ENCODE measurements around the gene LIPK.
"Not testable (repeated sequence)": the region's sequence is repeated elsewhere in the genome, so short reads cannot be mapped to it uniquely, and the experiment has no call there.

The LIPK gene

GRCh38 chr10:88721392-88721791 is 15.3 kb downstream of the LIPK start:
- no peak for DNase-seq

- no peak for DNase-seq
Observed at GRCh38 chr10:88725798-88726197, 19.7 kb downstream of the LIPK start.

DNA sequence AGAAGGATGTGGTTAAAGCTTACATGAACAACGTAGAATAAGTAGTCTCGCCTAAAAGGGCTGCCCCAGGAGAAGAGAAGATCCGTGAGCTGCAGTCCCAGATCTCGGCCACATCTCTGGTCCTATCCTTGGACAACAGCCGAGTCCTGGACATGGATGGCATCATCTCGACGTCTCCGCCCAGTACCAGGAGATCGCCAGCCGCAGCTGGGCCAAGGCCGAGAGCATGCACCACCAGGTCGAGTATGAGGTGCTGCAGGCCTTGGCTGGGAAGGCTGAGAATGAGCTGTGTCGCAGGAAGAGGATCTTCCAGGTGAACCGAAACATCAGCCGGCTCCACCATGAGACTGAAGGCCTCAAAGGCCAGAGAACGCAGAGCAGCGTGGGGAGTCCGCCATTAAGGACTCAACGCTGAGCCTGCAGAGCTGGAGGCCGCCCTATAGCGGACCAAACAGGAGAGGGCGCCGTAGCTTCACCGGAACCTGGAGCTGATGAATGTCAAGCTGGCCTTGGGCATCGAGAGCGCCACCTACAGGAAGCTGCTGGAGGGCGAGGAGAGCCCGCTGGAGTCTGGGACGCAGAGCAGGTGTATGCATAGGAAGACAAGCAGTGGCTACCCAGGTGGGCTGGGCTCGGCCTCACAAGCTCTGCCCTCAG is 22.2 kb downstream of the LIPK start:
- peak; percentile 51 for DNase-seq

- DNase-seq, result no peak
Observed at GRCh38 chr10:88730864-88731263, 24.8 kb downstream of the LIPK start.

GRCh38 chr10:88731296-88731695 is 25.2 kb downstream of the LIPK start:
- DNase-seq, result no peak

DNA sequence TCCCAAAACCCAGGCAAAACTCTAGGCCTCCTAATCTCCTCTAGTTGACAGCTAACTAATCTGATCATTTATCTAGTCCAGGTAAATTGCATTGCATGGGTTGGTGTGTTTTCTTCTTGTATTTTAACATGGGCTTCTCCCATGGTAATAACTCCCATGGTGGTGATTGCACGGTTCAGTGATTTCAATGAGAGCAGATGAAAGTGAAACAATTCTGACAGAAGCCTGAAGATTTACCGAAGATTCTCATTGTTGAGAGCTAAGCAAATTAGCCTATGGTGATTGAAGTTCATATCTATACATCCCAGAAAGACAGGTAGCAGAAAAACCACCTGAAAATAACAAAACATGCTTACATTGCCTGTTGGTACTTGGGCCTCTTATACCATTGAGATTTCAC is 27.2 kb downstream of the LIPK start:
- DNase-seq, result no peak

GRCh38 chr10:88735661-88736060 is 29.6 kb downstream of the LIPK start:
- DNase-seq, result no peak

DNA sequence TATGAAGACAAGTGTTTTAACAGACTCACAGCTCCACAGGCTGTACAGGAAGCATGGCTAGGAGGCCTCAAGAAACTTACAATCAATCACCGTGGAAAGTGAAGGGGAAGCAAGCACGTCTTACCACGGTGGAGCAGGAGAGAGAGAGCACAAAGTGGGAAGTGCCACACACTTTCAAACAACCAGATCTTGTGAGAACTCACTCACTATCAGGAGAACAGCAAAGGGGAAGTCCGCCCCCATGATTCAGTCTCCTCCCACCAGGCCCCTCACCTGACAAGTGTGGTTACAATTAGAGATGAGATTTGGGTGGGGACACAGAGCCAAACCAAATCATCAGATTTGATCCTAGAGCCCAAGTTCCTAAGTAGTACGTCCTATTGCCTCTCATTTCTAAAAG is 35.9 kb downstream of the LIPK start:
- DNase-seq, result not testable (repeated sequence)

DNA sequence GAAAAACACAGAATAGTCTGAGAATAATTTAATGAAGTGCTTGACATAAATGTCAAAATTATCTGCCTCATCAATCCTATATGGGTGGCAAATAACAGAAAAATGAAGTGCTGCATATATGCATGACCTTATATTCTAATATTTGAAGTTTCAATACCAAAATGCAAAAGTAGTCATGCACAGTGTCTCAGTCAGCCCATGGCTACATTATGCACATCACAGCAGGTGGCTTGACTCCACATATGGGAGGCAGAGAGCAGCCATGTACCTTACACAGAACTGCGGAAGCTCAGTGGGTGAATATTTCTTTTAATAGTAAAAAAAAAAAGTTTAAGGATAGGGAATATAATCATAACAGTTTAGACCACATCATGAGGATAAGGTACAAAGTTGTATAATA is 36.4 kb downstream of the LIPK start:
- DNase-seq, result no peak

- DNase-seq, result no peak
Observed at GRCh38 chr10:88744002-88744401, 38.0 kb downstream of the LIPK start.

GRCh38 chr10:88745633-88746032 is 39.6 kb downstream of the LIPK start:
- no peak for DNase-seq

- DNase-seq, result no peak
Observed at GRCh38 chr10:88754287-88754686, 48.2 kb downstream of the LIPK start.

GRCh38 chr10:88755753-88756152 is 49.7 kb downstream of the LIPK start:
- peak; percentile 56 for DNase-seq

- DNase-seq, result no peak
Observed at GRCh38 chr10:88756660-88757059, 50.6 kb downstream of the LIPK start.

DNA sequence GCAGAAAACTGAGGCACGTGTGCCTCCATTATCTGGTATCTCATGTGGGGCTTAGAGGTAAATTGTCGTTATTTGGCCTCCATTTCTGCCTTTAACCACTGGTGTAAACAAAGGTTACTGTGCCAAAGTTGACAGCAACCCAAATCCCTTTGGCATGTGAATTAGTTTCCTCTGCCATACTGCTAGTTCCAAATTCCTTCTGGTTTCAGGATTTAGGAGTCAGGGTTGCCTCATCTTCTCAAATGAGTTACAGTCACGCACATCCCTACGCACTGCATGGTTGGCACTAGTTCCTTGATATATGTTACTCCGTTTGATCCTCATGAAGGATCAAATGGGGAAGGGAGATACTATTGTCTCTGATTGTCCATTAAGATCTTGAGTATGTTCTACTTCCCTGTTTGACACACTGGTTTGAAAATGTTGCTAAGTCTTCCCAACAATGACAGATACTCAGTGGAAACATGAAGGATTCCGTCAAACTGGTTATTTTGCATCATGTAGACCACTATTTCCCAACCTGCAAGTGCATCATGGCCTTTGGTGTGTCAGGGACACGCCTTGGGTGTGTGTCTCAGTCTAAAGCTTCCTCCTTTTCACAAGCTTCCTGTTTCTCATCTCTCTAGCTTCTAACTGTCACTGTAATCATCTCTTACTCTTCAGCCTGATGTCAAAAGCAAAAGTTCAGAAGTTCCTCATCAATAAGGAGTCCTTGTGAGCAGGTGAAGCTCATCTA is 53.5 kb downstream of the LIPK start, which contains the start of gene LIPN:
Gene LIPN, plus strand, starts transcription at position 655 of the 736 bp plus-strand sequence. CDS start 1,386 bp downstream, outside the sequence.
- no peak for DNase-seq

- peak; percentile 12 for DNase-seq
Observed at GRCh38 chr10:88762906-88763305, 56.9 kb downstream of the LIPK start.

GRCh38 chr10:88763441-88763840 is 57.4 kb downstream of the LIPK start:
- DNase-seq, result no peak

DNA sequence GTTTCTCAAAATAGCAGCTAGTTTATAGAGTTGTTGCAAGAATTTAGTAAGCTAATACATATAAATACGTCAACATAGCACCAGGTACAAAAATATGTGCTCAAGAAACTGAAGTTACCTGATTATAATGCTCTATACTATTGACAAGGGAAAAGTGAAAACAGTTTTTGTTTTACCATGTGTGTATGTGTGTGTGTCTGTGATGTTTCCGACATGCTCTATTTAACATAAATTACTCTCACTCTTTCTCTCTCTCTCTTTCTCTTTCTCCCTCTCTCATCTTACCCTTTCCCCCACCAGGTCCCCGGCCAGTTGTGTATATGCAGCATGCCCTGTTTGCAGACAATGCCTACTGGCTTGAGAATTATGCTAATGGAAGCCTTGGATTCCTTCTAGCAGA is 58.1 kb downstream of the LIPK start:
- DNase-seq, result no peak

- no peak for DNase-seq
Observed at GRCh38 chr10:88765816-88766215, 59.8 kb downstream of the LIPK start.

- no peak for DNase-seq
Observed at GRCh38 chr10:88769384-88769783, 63.3 kb downstream of the LIPK start.

- DNase-seq, result no peak
Observed at GRCh38 chr10:88781206-88781605, 75.2 kb downstream of the LIPK start.

DNA sequence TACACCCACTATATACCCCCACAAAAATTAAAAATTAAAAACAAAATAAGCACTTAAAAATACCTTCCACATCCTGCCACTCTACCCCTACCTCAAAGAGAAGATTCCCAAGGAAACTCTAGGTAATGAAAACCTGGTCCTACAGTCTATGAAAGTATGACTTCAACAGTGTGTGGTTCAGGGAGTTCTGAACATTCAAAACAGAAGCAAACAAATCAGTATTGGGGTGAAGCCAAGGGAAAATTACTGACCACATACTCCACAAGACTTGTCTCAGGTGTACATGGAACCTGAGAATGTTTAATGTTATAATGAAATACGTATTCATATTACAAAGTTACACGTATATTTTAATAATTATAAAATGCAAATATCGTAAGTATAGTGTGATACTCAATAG is 76.2 kb downstream of the LIPK start:
- no peak for DNase-seq

DNA sequence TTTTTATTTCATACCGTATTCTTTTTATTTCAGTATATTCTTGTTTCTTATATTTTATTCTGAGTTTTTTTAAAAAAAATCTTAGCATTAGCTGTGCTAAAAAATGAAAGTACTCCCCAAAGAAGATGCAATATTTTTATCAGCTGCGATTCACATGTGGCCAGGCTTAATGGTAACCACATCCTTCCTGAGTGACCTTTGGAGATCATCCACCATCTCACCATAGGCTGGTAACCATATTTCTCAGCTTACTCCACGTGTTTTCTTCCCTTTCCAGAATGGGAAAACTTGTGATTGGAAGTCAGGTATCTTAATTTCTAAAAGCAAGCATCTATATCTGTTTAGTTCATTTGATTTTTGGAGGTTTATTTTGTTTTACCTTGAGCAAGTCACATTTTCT is 77.7 kb downstream of the LIPK start:
- DNase-seq, result no peak

GRCh38 chr10:88786032-88786770 is 80.2 kb downstream of the LIPK start:
- DNase-seq, result no peak

All from activated CD4-positive, alpha-beta T cell treated with anti-CD3 and anti-CD28 coated beads, Interleukin-2, amount 50 U/mL, for 16 hours (primary cell).